GM18526 (cell line): ENCODE results near the gene ST14.

Experiments
- POLR2A ChIP-seq: IDR thresholded peaks from 3 replicates; pipeline ENCODE4 v1.6.1; 2011; ENCODE audit not compliant: insufficient read length; ENCODE audit errors: extremely low read depth

The ST14 gene

DNA sequence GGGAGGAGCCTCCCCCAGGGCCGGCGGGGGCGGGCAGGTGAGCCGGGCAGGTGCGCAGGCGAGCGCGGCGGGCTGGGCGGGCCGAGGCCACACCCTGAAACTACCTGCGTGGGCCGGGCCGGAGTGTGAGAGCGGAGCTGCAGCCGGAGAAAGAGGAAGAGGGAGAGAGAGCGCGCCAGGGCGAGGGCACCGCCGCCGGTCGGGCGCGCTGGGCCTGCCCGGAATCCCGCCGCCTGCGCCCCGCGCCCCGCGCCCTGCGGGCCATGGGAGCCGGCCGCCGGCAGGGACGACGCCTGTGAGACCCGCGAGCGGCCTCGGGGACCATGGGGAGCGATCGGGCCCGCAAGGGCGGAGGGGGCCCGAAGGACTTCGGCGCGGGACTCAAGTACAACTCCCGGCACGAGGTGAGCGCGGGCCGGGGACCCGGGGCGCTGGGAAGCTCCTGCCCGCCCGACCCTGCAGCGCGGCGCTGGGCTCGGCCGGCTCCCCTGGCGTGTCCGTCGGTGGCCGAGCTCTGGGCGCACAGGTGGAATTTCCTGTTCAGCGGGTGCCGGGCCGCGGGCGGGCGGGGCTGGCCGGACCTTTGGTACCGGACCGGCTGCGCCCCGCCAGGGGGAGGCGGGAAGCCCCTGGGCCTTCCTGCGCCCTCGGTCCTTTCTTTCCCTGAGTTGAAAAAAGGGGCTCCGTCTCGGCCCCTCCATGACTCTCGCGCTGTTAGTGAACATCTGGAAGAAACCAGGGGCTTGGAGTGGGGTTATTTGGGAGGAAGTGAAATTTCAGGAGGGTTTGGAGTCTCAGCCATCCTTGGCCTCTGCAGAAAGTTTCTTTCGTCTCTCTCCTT lies at the start of gene ST14:
Gene ST14, plus strand, starts transcription at position 126 of the 841 bp plus-strand sequence. Its CDS starts 198 bp downstream, at position 324.
- no peak for TF ChIP-seq POLR2A

DNA sequence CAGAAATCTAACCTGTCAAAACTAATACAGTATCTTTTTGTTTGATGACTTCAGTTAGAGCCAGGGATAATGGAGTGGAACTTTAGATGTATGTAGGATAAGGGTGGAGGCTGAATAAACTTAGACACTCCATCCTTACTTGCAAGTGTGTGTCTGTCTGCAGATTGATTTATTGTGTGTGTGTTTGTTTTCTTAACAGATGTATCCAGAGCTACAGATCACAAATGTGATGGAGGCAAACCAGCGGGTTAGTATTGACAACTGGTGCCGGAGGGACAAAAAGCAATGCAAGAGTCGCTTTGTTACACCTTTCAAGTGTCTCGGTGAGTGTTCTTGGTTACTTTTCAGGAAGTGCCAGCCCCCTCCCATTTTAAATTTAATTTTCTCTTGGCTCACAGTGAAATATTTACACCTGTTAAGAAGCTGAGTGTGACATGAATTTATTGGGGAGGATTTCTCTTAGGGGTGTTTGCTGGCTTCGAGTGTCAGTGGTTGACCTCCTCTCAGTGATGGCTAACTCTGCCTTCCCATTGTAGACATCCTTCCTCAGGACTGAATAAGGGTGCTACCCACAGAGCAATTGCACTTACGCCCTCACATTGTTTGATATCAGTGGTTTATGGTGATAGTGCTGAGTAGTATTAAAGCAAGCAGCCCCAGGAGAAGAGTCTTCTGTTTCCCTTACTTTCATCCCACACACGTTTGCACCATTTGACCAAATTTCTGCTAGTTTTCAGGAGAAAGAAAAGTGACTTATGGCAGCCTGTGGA lies 49.1 kb upstream of the ST14 start:
- no peak for TF ChIP-seq POLR2A

DNA sequence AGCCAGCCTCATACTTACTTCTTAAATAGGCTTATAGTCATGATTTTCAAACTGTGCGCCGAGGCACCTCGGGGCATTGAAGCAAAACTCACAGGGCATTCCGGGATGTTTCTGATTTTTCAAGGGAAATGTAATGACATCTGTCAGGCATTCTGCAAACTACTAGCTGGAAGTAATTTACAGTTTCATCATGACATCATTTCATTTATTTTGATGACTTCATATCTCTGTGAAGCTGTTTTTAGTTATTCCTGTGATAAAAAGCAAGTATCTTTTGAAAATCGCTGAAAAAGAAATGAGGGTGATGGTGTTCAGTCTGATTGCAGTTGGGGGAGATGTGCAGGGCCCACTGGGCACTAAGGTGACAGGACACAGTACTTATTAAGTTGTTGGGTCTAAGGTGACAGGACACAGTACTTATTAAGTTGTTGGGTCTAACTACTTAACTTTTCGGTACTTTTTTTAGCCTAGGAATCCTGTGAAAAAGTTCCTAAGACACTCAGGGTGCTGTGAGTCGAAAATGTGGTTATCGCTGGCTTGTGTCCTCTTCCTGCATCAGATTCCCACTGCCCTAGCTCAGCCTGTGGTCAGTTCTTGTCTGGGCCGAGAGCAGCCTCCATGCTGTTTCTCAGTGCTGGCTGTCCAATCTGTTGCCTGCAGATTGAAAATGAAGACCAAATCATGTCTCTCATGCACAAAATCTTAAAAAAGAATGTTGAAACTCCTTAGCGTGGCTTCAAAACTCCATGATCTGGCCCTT lies 47.3 kb upstream of the ST14 start:
- no peak for TF ChIP-seq POLR2A

DNA sequence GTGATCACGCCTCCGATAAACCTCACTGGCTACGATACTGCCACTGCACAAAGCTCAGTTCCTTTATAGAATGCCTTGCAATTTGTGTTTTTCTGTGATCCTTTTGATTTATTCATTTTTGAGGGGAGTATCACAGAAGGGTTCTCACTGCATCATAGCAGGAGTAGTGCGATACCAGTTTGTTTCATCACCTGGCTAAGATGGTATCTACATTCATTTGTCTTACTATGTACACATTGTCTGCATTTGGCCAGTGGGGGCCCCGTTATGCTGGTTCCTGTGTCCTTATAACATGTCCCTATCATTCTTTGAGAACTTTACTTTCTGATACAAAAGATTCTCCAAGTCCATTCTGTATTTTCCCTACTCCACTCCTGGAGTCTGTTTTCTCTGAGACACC lies 45.3 kb upstream of the ST14 start:
- no peak for TF ChIP-seq POLR2A

DNA sequence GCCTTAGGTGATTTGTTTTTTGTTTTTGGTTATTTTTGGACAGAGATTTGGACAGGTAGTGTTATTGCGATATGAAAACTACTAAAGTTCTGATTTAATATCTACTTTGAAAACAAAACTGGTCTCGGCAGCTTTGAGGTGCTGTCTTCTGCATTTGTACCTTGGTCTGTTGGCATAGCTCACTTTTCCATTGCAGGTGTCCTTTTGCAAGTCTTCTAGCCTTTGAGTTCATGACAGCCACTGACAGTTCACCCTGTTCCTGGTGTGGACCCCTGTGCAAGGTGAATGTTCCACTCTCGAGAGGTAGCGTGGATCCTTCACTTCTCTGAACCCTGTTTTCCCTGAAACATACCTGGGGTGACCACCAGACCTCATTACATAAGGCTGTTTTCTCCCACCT lies 44.9 kb upstream of the ST14 start:
- no peak for TF ChIP-seq POLR2A

DNA sequence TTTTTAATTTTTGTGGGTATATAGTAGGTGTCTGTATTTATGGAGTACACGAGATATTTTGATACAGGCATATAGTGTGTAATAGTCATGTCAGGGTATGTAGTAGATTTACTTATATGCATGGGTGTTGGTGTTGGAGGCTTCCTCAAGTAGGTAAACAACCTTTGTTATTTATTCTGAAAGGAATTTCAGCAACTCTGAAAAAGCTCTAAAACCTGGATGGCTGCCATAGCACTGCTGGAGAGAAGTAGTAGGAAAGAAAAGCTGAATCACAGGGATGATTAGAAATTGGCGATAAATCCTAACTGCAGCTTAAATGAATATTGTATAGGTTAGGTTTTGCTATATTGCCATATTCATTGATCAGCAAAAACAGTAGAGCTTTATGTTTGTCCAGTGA lies 44.4 kb upstream of the ST14 start:
- no peak for TF ChIP-seq POLR2A

DNA sequence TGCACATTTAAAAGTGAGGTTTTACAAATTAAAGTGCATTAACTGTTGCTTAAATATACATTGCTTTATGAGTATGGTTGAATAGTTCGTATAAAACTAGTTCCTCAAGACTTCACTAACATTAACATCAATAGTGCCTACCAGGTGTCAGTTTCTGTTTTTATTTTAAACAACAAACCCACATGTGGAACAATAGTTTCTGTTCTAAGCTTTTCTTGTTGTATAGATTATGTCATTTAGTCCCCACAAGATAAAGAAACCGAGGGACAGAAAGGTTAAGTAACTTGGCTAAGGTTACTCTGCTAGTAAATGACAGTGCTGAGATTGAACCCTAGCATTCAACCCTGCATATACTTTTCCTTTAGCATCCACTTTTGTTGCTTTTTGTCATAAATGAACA lies 41.4 kb upstream of the ST14 start:
- no peak for TF ChIP-seq POLR2A

DNA sequence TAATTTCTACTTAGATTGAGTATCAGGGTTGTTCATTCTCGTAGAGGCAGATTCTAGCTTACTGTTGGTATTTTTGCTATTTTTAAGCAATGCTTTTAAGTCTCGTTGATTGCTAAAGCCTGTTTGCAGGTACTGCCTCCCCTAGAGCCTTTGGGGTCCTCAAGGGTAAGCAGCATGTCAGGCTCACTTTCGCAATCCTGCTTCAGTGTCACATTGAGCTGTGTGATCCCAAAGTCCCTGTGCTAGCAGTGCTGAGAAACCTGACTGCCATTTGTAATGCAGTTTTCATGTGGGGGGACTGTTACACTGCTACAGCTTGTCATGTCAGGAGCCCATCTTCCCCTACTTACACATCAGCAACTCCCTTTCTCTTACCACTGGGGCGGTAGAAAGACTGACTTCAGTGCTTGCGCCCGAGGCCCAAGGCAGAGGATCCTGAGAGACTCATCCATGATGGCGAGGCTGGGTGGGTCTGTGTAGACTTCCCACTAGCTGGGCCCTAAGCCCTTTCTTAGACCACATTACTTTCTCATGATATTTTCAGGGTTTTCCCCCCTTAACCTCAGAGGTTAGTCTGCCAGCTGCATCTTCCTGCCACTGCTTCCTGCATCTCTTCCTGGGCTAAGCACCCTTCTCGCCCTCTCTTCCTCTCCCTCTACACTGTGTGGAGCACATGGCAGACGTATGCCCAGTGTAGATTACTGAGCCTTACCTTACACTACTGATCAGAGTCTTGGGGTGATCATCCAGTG lies 40.8 kb upstream of the ST14 start:
- no peak for TF ChIP-seq POLR2A

DNA sequence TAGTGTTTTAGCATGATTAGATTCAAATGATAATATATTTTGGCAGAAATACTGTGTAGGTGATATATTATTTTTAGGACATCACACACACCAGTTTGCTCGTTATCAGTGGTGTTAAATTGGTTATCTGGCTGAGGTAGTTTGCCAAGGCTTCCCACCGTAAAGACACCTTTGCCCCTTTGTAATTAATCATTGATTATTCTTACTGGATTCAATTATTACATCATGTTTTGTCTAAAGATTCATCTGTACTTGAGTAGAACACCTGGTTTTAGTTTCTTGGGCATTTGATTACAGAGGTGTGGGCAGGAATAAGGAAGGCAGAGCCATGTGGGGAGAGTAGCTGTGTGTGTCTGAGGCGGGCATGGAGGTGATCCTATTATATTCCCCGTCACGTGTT lies 39.5 kb upstream of the ST14 start:
- no peak for TF ChIP-seq POLR2A

DNA sequence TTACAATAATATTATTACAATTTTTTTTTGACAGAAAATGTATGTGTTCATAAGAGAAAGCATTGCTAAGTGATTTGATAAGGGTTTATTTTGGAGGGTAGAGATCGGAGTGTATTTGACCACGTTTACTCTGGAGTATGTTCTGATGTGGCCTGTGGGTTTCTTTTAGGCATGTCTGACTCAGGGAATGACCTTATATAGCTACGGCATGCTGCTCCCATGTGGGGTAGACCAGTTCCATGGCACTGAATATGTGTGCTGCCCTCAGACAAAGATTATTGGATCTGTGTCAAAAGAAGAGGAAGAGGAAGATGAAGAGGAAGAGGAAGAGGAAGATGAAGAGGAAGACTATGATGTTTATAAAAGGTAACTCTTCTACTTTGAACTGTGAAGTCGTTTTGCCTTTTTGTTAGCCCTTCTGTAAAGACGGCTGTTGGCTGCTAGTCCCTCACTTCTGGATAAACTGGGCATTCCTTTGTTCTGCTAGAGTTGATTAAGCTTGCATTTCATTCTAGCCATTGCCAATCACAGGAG lies 38.1 kb upstream of the ST14 start:
- TF ChIP-seq POLR2A = no peak

DNA sequence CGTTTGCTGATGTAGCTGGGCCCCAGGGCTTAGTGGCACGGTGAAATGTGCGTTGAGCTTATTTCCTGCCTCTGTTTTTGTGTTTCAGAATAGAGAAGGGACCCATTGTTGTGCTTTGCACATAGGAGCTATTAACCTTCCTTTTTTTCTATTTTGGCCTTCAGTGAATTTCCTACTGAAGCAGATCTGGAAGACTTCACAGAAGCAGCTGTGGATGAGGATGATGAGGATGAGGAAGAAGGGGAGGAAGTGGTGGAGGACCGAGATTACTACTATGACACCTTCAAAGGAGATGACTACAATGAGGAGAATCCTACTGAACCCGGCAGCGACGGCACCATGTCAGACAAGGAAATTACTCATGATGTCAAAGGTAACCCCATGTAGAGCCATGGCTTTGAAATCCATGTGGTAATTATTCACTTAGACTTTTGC lies 37.4 kb upstream of the ST14 start:
- no peak for TF ChIP-seq POLR2A

DNA sequence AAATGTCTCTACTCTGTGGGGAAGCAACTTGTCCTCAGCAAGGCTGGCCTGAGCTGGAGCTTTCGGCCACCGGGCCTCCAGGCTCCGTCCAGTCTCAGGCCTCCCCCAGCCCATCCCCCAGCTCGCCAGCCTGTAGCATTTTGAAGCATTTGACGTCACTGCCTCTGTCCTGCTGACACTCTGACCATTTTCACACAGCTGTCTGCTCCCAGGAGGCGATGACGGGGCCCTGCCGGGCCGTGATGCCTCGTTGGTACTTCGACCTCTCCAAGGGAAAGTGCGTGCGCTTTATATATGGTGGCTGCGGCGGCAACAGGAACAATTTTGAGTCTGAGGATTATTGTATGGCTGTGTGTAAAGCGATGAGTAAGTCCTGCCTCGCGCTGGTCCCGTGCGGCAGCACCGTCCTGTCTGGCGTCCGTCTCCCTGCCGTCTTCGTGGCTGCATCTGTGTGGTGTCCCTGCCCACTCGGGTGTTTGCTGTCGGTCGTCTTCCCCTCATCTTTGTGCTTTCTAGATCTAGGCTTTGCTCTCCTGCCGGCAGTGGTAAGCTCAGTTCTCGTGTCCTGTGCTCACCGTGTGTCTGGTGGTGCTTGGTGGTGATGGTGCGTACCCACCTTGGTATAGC lies 36.1 kb upstream of the ST14 start:
- TF ChIP-seq POLR2A = no peak

DNA sequence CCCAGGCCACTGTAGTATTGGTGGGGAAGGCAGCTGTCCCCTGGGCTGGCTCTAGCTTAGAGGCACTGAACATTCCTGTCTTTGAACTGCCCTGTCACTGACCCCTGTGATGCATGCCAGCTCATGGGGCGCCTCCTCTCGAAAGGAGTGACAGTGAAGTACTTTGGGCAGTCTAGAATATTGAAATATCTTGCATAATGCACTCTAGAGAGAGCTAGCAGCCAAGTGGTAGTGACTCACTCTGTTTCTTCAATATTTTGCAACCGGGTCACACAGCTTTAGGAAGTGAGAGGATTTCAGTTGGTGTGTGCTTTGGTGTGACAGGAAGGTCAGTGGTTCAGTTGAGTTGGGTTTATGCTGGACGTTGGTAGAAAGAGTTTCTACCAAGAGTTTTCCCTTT lies 35.5 kb upstream of the ST14 start:
- TF ChIP-seq POLR2A = no peak

DNA sequence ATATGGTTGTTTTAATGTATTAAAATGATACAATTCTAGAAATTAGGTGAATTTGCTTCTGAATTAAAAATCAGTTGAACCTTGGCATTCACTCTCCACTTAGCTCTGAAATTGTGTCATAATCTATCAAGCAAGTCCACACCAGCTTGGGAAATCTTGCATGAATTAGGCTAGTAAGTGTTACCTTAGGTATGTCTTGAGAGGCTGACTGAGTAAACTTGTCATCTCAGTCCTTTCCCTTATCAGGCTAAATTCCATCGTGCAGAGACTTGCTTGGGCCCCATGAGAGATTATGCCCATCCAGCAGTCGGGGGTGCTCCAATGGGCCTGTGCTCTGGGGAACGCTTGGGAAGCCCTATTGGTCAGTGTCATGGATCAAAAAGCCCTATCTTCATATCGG lies 33.9 kb upstream of the ST14 start:
- TF ChIP-seq POLR2A = no peak
